Measurements from ENCODE around the gene CLEC16A.

CLEC16A gene

GRCh38 chr16:10919003-10919351, 25.4 kb upstream of the CLEC16A start:
- no peak for DNase-seq (ENCODE audit: low read depth, low spot score)
- ChIA-PET POLR2A (no interaction called here), CTCF (interaction anchor here (0.7 to 7.2 kb wide), 34 partner anchors 9 to 405 kb away, joined by 3 to 108 read pairs (median 5); partner anchors contain the start of genes CIITA, CLEC16A, DEXI and NUBP1)
- TF ChIP-seq, protein P1, sequence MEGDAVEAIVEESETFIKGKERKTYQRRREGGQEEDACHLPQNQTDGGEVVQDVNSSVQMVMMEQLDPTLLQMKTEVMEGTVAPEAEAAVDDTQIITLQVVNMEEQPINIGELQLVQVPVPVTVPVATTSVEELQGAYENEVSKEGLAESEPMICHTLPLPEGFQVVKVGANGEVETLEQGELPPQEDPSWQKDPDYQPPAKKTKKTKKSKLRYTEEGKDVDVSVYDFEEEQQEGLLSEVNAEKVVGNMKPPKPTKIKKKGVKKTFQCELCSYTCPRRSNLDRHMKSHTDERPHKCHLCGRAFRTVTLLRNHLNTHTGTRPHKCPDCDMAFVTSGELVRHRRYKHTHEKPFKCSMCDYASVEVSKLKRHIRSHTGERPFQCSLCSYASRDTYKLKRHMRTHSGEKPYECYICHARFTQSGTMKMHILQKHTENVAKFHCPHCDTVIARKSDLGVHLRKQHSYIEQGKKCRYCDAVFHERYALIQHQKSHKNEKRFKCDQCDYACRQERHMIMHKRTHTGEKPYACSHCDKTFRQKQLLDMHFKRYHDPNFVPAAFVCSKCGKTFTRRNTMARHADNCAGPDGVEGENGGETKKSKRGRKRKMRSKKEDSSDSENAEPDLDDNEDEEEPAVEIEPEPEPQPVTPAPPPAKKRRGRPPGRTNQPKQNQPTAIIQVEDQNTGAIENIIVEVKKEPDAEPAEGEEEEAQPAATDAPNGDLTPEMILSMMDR (IDR thresholded peaks at IDR 0.05; ENCODE audit: insufficient read depth, low read length, missing control alignments) = no peak
- no peak overlapping the region for H3K4me3 ChIP-seq (ENCODE audit: low read depth, low read length)

DNA sequence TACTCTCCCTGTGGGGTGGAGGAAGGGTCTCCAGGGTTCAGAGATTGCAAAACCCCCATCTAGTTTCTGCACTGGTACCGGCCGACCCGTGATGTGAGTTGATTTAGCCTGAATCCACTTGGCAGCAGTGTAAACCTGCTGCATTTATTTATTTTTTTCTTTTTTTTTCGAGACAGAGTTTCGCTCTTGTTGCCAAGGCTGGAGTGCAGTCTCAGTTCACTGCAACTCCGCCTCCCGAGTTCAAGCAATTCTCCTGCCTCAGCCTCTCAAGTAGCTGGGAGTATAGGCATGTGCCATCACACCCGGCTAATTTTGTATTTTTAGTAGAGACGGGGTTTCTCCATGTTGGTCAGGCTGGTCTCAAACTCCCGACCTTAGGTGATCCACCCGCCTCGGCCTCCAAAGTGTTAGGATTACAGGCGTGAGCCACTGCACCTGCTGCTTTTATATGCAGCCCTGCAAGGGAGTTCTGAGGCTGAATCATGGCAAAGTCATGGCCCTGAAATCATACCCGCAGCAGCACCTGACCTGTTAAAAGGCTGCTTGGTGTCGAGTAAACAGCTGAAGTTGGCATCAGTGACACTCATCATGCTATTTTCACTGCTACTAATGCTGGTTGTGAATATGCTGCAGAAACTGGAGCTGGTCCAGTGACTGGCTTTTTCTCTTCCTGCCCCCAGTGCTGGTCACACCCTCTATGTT, 23.5 kb upstream of the CLEC16A start:
- ChIA-PET POLR2A (no interaction called here), CTCF (interaction anchor here (0.7 to 7.2 kb wide), 4 partner anchors 13 to 406 kb away, joined by 3 to 108 read pairs (median 6); partner anchors contain the start of gene NUBP1)
- H3K4me3 ChIP-seq (ENCODE audit: low read depth, low read length) = no peak overlapping the region
- DNase-seq (ENCODE audit: low read depth, low spot score) = no peak
- TF ChIP-seq, protein P1 (IDR thresholded peaks at IDR 0.05; ENCODE audit: insufficient read depth, low read length, missing control alignments) = no peak

GRCh38 chr16:10921536-10922327, 22.6 kb upstream of the CLEC16A start:
- ChIA-PET CTCF (interaction anchor here (0.7 to 7.2 kb wide), 7 partner anchors 12 to 407 kb away, joined by 3 to 108 read pairs (median 3); partner anchors contain the start of gene NUBP1), POLR2A (no interaction called here)
- TF ChIP-seq, protein P1 (IDR thresholded peaks at IDR 0.05; ENCODE audit: insufficient read depth, low read length, missing control alignments) = no peak
- H3K4me3 ChIP-seq (ENCODE audit: low read depth, low read length) = no peak overlapping the region
- no peak for DNase-seq (ENCODE audit: low read depth, low spot score)

GRCh38 chr16:10922328-10923145, 21.8 kb upstream of the CLEC16A start:
- POLR2A ChIA-PET = no interaction called here
- TF ChIP-seq, protein P1 (IDR thresholded peaks at IDR 0.05; ENCODE audit: insufficient read depth, low read length, missing control alignments) = no peak
- DNase-seq (ENCODE audit: low read depth, low spot score) = no peak
- CTCF ChIA-PET = interaction anchor here (0.8 to 7.2 kb wide), 4 partner anchors 11 to 185 kb away, joined by 3 to 108 read pairs (median 3); no protein-coding TSS in a partner anchor
- no peak overlapping the region for H3K4me3 ChIP-seq (ENCODE audit: low read depth, low read length)

DNA sequence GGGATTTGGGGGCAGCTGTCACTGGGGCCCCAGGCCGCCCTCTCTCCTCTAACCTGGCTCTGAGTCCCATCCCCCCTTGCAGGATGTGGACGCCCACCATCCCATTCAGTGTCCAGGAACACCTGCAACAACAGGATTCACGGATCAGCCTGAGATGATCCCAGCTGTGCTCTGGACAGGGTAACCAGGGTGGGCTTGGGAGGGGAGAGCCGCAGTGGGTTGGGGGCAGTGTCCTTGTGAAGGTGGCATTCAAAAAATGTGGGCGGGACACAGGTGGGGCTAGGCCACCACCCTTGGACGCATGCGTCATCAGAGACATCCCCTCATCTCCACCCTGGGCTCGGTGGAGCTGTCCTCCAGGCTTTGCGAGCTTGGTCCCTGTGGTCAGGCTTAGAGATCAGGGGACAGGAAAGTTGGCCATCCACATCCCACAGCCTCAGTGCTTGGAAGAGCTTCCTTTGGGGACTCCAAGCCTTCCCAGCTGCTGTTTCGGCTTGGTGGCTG, 21.2 kb upstream of the CLEC16A start:
- ChIA-PET POLR2A (no interaction called here), CTCF (no interaction called here)
- TF ChIP-seq, protein P1 (IDR thresholded peaks at IDR 0.05; ENCODE audit: insufficient read depth, low read length, missing control alignments) = no peak
- no peak overlapping the region for H3K4me3 ChIP-seq (ENCODE audit: low read depth, low read length)
- DNase-seq (ENCODE audit: low read depth, low spot score) = no peak
